Fibroblast of upper back skin (primary cell): ENCODE measurements around the gene OR5H15.
"Not testable (repeated sequence)": the region's sequence is repeated elsewhere in the genome, so short reads cannot be mapped to it uniquely, and the experiment has no call there.

Source experiments
- DNase-seq: peaks from one replicate; pipeline ENCODE4 v3.0.0-alpha.2; 2013

Gene OR5H15

GRCh38 chr3:98166396-98166795 lies at the start of gene OR5H15:
Gene OR5H15 (plus strand): TSS chr3:98166696. CDS start chr3:98168700, 2,004 bp downstream.
- DNase-seq: no peak

- no peak for DNase-seq
Measured at GRCh38 chr3:98130421-98130820, 36.1 kb upstream of the OR5H15 start, which contains the start of gene OR5H1. Gene OR5H1 (plus strand): TSS chr3:98130721. CDS start chr3:98132698, 1,977 bp downstream.

GRCh38 chr3:98136631-98137030 lies 29.9 kb upstream of the OR5H15 start:
- DNase-seq: no peak

GRCh38 chr3:98137826-98138557 lies 28.5 kb upstream of the OR5H15 start:
- DNase-seq: not testable (repeated sequence)

GRCh38 chr3:98140531-98140930 lies 26.0 kb upstream of the OR5H15 start:
- no peak for DNase-seq

- no peak for DNase-seq
Measured at GRCh38 chr3:98147179-98147578, 19.3 kb upstream of the OR5H15 start, which contains the start of gene OR5H14. Gene OR5H14 (plus strand): TSS chr3:98147479. CDS start chr3:98149386, 1,907 bp downstream.

GRCh38 chr3:98148751-98149150 lies 17.7 kb upstream of the OR5H15 start:
- DNase-seq: no peak

GRCh38 chr3:98149456-98149855 lies 17.0 kb upstream of the OR5H15 start:
- not testable (repeated sequence) for DNase-seq

- no peak for DNase-seq
Measured at GRCh38 chr3:98151241-98151640, 15.3 kb upstream of the OR5H15 start.

GRCh38 chr3:98171071-98171470 lies 4.6 kb downstream of the OR5H15 start:
- no peak for DNase-seq

GRCh38 chr3:98172621-98173020 lies 6.1 kb downstream of the OR5H15 start:
- no peak for DNase-seq

- DNase-seq: no peak
Measured at GRCh38 chr3:98180319-98180890, 13.9 kb downstream of the OR5H15 start.

GRCh38 chr3:98182196-98182595 lies 15.7 kb downstream of the OR5H15 start:
- DNase-seq: no peak

GRCh38 chr3:98185180-98185579 lies 18.7 kb downstream of the OR5H15 start:
- DNase-seq: no peak

- no peak for DNase-seq
Measured at GRCh38 chr3:98188545-98188944, 22.0 kb downstream of the OR5H15 start.

- DNase-seq: not testable (repeated sequence)
Measured at GRCh38 chr3:98190911-98191310, 24.4 kb downstream of the OR5H15 start.

GRCh38 chr3:98196293-98196692 lies 29.8 kb downstream of the OR5H15 start:
- DNase-seq: not testable (repeated sequence)

- DNase-seq: no peak
Measured at GRCh38 chr3:98199020-98199419, 32.5 kb downstream of the OR5H15 start.

- DNase-seq: no peak
Measured at GRCh38 chr3:98209244-98209643, 42.7 kb downstream of the OR5H15 start.

GRCh38 chr3:98213276-98213675 lies 46.8 kb downstream of the OR5H15 start:
- no peak for DNase-seq

- no peak for DNase-seq
Measured at GRCh38 chr3:98215051-98215450, 48.6 kb downstream of the OR5H15 start.
